Stimulated activated CD4-positive, alpha-beta T cell treated with anti-CD3 and anti-CD28 coated beads, Interleukin-12 subunit alpha, Interleukin-12 subunit beta, amount 100 ng/mL, for 48 hours (primary cell): ENCODE data around the gene ITPKB.

Source experiments
- DNase-seq, 3 donors: peaks; one replicate each; pipeline ENCODE4 v3.0.0-alpha.2; 2020; ENCODE audit warnings: low read depth in 2 of 3, low spot score in 1 of 3

ITPKB gene

GRCh38 chr1:226686440-226687425, 52.3 kb downstream of the ITPKB start:
- DNase-seq: no peak

- no peak for DNase-seq
Measured at GRCh38 chr1:226685196-226685820, 53.8 kb downstream of the ITPKB start.

GRCh38 chr1:226684026-226684425, 55.1 kb downstream of the ITPKB start:
- DNase-seq: no peak

GRCh38 chr1:226682871-226683814, 55.9 kb downstream of the ITPKB start:
- DNase-seq: no peak

DNA sequence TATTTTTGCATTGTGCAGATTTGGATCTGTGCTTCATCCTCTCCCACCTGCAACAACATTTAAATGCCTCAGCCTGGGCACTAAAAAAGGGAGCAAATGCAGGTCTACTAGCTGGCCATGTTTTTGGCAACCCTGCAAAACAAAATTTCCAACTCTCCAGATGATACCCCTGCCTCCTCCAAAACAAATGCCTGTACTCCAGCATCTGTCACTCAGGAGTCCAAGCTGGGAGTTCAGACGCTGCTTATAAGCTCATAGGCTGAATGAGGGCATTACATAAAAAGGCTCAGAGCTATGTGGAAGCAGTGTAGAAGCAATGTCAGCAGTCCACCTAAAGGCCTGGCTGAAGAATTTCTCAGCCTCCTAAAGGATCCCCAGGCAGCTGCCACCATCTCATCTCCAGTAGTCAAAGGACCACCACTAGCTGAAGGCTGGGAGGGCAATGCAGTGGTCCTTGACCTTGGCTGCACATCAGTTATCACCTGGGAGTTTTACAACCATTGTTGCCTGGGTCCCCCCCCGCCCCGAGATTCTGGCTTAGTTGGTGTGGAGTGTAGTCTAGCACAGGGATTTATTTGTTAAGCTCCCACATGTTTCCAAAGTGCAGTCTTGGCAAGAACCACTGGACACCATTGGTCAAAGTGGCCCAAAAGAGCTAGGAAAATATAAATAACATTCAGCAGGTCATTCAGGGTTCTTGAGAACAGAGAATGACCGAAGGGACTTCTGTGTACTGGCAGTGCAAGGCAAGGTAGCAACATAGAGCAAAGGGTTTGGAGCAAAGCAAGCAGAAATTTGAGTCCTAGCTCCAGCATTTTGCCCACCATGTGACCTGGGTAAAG, 57.2 kb downstream of the ITPKB start:
- no peak for DNase-seq

- DNase-seq: no peak
Measured at GRCh38 chr1:226680653-226681052, 58.4 kb downstream of the ITPKB start.

DNA sequence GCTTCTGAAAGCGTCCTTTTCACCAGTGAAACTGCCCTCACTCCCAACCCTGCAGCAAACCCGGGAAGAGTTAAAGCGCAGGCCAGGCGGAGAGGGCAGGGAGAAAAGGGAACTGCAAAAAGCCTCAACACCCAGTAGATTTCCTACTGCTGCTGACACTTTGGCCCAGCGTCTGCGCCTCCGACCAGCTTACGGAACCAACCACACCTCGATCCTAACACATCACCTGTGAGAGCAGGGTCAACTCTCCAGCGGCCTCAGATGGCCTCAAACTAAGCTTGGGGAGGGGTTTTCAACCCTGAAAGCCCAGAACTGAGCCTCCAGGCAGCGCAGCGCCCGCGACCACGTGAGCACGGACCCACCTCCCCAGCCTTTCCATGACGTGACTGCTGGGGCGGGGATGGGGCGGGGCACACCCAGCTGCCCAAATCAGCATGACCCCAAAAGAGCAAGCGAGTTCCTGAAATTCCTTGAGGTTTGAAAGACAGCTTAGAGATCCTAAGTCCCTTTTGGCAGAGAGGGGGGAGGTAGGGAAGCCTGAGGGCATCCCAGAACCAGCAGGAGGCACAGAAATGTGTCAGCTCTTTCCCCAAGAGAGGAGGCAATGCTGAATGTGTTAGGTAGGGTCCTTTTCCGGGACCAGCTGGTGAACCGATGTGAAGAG, 59.1 kb downstream of the ITPKB start:
- DNase-seq: peak; percentile 60 to 78 (median 71)

DNA sequence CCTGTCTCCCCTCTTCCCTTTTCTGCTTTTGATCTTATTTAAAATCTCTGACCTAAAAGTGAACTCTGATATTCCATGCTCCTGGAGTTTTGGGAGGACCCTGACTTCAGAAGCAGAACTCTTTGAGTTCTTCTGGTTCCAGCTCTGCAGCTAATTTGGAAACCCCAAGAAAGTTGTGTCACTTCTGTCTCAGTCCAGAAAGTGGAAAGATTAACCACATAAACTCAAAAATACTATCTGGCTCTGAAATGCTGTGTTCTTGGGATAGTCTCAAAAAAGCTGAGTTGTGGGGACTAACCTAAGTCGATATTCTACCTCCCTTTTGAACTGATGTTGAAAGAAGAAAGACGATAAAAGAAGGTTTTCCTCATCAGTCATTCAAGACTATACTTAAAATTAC, 59.8 kb downstream of the ITPKB start:
- DNase-seq: no peak

DNA sequence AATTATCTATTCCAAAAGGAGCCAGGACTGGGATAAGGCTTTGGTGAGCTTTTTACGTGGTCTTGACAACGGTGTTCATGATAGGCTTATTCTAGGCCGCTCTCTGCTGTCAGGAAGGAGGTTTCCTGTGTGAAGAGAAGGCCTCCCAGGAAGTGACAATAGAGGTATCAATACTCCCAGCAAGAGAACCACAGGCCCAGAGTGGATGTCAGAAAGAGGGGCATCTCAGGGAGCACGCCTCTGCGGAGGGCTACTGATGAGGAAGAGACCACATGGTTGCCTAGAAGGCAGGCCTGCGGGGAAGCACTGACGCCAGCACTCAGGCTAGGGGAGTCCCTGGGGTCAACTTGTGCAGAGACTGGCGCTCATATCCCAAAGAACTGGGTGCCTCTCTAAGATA, 60.4 kb downstream of the ITPKB start:
- DNase-seq: no peak

GRCh38 chr1:226678251-226678650, 60.8 kb downstream of the ITPKB start:
- no peak for DNase-seq

DNA sequence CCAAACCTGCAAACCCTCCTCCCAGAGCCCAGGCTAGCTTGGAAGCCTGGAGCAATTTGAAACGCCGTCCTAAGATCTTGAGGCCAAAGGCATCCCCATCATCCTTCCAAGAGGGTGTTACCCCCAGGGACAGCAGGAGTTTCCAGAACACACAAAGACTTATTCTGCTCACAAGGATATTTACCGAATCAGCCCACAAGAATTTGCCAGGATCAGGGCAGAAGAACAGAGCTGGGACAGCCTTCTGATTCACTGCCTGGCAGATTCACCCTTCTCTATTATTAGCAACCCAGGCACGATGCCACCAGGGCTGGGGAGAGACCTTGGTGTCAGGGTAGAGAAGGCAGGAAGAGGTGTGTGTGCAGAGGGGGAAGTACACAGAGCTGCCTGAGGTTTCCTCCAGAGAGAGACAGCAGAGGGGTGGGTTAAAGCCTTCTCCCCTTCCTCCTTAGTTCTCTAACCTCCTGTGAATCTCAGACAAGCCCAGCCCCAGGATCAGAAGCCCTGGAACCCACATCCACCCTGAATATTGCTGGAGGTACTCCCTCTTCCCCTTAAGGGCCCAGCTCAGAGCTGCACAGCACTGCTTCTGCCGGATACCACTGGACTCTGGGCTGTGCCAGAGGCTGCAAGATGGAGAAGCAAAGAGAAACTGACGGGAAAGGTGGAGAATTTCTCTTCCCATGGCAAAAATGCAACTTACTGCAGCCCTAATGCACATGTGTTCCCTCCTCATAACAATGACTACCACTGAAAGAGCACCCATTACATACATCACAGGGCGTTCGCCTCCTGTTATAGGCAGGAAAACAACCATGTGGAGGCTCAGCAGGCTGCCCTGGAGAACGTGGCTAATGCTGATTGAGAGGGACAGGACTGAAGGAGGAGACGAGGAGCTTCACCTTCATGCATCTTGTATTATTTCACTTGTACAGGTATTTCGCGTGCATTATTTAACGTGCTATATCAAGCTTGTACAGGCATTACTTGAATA, 61.8 kb downstream of the ITPKB start:
- DNase-seq: peak in 2 of 3 donors; percentile 50 to 52

DNA sequence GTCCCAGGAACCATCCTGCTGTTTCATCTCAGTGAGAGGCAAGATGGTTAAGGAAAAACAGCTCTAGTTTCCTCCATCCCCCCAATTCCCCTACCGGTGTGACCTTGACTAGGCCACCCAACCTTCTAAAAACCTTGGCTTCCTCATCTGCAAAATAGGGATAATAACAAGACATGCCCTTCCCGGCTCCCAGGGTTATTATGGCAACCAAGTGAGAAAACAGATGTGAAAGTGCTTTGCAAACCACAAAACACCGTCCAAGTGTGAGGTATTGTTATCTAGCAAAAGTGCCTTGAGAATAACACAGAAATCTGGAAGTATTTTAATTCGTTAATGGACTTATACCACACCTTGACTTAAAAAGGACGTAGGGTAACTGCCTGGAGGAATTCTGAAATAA, 62.7 kb downstream of the ITPKB start:
- DNase-seq: no peak

DNA sequence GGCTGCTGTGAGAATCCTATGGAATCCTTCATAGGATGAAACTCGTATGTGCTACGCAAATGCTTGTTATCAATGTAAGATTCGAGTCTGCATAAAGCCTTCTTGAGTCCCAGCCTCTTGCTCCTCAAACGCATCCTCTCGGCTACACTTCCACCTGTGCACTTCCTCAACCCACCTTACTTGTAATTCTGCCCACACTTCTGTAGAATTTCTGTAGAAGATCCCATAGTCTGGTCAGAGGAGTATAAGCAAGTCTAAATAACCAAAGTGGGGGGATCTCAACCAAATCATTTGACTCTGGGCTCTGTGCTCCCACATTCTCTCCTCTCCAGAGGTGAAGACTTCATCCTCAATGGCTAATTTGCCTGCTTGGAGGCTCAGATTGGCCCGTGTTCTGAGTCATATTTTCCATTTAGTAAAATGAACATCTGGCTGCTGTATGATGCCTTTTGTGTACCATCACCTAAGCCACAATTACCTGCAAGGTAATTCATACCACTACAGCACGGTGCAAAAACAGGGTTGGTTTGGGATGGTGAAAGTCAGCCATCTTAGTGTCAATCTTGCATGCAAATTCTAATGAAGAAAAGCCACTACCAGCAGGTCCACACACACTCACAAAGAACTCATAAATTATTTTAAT, 63.2 kb downstream of the ITPKB start:
- DNase-seq: no peak

DNA sequence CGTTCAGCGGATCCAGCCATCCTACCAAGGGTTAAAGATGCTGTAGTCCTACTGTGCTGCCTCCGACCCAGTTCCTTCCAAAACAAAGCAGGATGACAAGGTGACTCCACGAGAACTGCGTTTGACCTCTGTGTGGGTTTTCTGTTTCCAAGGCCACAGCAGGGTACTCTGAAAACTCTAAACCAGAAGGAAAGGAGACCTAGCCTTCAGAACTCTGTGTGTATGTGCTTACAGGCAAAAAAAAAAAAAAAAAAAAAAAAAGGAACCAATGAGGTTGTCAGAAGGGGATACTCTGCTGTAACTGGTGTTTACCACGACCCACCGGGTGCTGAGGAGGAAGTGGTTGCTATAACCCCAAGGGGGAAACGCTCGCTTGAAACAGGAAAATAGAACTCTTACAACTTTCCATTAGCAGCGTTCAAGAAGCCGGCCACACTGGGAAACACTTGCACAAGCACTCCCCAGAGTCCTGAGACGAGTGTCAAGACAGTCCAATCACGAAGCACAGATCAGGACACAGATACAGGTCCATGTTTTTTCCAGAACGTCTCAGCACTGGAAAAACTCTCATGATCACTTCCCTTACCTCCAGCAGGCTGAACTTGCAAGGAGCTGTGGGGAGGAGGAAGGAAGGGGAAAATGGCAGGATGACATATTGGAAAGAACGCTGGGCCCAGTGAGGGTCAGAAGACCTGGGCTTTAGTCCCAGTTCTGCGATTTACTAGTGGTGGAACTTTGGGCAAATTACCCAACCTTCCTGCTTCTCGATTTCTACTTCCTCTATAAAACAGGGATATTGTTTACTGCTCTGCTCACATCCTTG, 64.0 kb downstream of the ITPKB start:
- DNase-seq: peak in 2 of 3 donors; percentile 48 to 51

- DNase-seq: no peak
Measured at GRCh38 chr1:226672339-226672762, 66.7 kb downstream of the ITPKB start.

DNA sequence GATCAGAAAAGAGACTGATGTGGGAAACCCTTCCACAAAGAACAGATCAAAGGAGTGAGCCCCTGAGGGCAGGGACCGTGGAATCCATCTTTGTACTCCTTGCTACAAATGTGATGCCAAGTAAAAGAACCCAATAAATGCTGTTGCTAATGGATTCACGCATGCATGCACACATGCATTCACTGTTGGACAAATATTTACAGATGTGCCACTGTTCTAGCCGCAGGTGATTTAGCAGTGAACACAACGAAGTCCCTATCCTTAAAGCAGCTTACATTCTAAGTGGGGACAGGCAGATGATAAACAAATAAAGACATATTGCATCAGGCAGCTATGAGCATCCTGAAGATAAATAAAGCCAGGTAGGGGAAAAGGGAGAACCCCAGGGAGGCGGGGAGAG, 67.8 kb downstream of the ITPKB start:
- no peak for DNase-seq

DNA sequence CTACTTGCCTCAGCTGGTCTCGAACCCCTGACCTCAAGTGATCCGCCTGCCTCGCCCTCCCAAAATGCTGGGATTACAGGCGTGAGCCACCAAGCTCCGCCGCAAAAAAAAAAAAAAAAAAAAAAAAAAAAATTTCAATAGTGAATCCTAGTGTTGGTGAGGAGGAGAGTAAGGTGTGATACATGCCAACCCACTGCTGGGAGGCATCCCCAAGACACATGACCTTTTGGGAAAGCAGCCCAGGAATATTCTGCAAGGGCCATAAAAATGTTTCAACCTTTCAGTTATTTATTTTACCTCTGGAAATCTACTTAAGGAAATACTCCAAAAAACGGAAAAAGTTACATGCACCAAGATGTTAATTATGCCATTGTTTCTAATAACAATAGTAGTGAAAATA, 69.0 kb downstream of the ITPKB start:
- no peak for DNase-seq
